ENCODE measurements around the gene ATP2A3.
"Not testable (repeated sequence)": the region's sequence is repeated elsewhere in the genome, so short reads cannot be mapped to it uniquely, and the experiment has no call there.

ATP2A3 gene

DNA sequence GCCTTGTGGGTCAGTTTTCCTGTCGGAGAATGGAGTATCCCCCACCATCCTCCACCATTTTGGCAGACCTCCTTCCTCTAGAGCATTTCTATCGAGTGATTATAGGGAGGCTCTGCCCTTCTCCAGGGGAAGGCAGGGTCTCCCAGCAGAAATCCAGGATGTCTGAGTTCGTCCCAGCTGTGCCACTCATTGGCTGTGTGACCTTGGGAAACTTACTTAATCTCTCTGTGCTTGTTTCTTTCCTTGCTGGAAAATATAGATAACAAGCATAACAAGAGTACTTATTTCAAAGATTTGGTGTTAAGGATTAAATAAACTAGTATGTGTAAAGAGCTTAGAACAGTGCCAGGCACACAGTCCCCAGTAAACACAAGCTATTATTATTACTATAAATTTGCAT lies 14.8 kb downstream of the ATP2A3 start:
- TF ChIP-seq, protein P1, sequence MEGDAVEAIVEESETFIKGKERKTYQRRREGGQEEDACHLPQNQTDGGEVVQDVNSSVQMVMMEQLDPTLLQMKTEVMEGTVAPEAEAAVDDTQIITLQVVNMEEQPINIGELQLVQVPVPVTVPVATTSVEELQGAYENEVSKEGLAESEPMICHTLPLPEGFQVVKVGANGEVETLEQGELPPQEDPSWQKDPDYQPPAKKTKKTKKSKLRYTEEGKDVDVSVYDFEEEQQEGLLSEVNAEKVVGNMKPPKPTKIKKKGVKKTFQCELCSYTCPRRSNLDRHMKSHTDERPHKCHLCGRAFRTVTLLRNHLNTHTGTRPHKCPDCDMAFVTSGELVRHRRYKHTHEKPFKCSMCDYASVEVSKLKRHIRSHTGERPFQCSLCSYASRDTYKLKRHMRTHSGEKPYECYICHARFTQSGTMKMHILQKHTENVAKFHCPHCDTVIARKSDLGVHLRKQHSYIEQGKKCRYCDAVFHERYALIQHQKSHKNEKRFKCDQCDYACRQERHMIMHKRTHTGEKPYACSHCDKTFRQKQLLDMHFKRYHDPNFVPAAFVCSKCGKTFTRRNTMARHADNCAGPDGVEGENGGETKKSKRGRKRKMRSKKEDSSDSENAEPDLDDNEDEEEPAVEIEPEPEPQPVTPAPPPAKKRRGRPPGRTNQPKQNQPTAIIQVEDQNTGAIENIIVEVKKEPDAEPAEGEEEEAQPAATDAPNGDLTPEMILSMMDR (IDR thresholded peaks at IDR 0.05; ENCODE audit: low read length, missing control alignments), result no peak
- no peak for DNase-seq (ENCODE audit: low read depth)
- H3K4me3 ChIP-seq (replicated peaks; ENCODE audit: low read depth, low read length), result no peak overlapping the region

DNA sequence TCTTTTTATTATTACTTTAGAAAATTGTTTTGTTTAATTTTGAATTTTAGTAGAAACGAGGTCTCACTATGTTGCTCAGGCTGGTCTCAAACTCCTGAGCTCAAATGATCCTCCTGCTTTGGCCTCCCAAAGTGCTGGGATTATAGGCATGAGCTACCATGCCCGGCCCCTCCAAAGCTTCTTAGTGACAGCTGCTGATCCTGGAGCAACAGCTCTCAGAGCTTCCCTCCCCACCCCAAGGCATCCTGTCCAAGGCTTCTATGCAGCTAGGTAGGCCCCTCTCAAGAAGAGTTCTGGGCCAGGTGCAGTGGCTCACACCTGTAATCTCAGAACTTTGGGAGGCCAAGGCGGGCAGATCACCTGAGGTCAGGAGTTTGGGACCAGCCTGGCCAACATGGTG lies 15.7 kb downstream of the ATP2A3 start:
- DNase-seq (ENCODE audit: low read depth); H3K4me3 ChIP-seq (replicated peaks; ENCODE audit: low read depth, low read length): not testable (repeated sequence)

DNA sequence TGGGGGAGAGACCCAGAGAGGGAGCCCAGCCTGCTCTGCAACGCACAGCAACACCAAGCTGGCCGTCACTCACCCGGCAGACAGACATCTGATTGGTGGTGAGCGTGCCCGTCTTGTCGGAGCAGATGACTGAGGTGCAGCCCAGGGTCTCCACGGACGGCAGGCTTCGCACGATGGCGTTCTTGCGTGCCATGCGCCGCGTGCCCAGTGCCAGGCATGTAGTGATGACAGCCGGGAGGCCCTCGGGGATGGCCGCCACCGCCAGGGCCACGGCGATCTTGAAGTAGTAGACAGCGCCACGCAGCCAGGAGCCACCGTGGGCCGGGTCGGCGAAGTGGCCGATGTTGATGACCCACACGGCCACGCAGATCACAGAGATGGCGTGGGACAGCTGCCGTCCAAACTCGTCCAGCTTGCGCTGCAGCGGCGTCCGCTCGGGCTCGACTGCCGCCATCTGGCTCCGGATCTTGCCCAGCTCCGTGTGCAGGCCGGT lies 16.9 kb downstream of the ATP2A3 start:
- H3K4me3 ChIP-seq (replicated peaks; ENCODE audit: low read depth, low read length), result no peak overlapping the region
- DNase-seq (ENCODE audit: low read depth), result no peak
- TF ChIP-seq, protein P1 (IDR thresholded peaks at IDR 0.05; ENCODE audit: low read length, missing control alignments), result no peak

DNA sequence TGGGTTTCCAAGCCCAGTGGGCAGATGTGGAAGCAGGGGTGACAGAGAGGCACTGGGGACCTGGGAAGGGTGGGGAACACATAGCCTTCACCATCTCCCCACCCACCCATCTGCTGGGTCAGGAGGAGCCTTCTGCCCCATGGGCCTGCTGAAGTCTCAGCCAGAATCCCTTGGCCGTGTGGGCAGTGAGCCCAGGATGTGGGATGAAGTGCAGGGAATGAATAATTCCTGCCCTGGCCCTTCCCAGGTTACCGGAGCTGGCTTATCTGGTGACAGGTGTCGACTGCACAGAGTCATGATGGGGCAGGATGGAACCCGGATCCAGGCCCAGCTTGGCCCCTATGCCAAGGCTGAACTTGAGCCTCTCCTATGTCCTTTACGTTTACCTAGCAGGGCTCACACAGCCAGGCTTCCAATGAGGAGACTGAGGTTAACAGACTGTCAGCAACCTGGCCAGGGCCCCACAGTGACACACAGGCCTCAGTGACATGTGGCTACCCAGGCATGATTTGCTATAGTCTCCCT lies 17.5 kb downstream of the ATP2A3 start:
- no peak overlapping the region for H3K4me3 ChIP-seq (replicated peaks; ENCODE audit: low read depth, low read length)
- TF ChIP-seq, protein P1 (IDR thresholded peaks at IDR 0.05; ENCODE audit: low read length, missing control alignments), result no peak
- no peak for DNase-seq (ENCODE audit: low read depth)

DNA sequence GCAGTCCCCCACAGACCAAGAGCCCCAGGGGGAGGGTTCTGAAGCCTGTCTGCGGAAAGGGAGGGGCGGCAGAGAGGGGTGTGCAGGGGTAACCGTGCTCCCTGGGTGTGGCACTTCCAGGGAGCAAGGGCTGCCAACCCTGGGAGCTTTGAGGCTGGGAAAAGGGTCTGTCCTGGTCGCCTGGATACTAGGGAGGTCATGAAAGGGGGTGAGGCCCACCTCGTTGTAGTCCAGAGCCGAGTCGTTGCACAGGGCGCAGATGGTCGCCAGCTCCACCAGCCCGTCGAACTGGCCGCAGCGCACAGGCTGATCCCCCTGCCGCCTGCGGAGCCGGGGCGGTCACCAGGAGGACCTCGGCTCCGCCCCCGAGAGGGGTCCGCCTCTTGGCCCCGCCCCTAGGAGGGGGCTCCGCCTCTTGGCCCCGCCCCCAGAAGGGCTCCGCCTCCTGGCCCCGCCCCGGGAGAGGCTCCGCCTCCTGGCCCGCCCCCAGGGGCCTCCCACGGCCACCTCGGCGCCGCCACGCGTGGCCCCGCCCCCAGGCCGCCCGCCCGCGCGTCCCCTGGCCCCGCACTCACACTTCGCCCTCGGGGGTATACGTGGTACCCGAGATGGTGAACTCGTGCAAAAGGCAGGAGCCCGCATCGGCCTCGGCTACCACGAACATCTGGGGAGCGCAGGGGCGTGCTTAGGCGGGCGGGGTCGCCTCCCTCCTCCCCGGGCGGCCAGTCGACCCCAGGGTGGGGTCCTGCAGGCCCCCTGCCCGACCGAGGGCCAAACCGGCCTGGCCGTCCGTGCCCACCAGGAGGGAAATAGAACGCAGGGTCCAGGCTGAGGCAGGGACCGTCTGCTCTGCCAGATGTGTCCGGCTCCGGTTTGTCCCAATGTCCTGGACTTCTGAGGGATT lies 19.5 kb downstream of the ATP2A3 start:
- H3K4me3 ChIP-seq (replicated peaks; ENCODE audit: low read depth, low read length), result peak overlapping the region; percentile 44
- TF ChIP-seq, protein P1 (IDR thresholded peaks at IDR 0.05; ENCODE audit: low read length, missing control alignments), result no peak
- DNase-seq (ENCODE audit: low read depth), result peak; percentile 52

DNA sequence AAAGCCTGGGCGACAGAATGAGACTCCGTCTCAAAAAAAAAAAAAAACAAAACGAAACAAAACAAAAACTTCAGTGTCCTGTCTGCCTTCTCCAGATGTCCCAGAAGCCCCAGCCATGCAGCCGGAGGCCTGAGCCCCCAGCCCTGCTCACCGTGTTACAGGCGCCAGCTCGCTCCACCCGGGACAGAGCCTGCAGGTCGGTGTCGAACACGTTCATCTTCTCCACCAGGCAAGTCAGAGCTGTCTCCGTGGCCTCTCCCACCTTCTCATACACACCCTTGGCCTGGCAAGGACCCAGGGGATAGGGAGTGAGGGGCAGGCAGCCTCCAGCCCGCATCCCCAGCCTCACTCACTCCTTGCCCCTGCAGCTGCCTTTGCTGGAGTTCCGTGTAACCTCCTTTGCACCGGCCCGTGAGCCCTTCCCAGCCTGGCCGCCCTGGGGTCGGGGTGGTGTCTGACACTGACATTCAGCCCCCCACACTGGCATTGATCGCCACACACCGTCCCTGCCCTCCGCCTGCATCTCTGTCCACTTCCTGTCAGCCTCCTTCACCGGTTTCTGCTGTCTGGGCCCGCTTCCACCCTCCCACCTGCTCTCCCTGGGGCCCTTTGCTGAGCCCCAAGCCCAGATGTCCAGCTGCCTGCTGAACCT lies 20.9 kb downstream of the ATP2A3 start:
- DNase-seq (ENCODE audit: low read depth), result no peak
- no peak overlapping the region for H3K4me3 ChIP-seq (replicated peaks; ENCODE audit: low read depth, low read length)
- TF ChIP-seq, protein P1 (IDR thresholded peaks at IDR 0.05; ENCODE audit: low read length, missing control alignments), result no peak

DNA sequence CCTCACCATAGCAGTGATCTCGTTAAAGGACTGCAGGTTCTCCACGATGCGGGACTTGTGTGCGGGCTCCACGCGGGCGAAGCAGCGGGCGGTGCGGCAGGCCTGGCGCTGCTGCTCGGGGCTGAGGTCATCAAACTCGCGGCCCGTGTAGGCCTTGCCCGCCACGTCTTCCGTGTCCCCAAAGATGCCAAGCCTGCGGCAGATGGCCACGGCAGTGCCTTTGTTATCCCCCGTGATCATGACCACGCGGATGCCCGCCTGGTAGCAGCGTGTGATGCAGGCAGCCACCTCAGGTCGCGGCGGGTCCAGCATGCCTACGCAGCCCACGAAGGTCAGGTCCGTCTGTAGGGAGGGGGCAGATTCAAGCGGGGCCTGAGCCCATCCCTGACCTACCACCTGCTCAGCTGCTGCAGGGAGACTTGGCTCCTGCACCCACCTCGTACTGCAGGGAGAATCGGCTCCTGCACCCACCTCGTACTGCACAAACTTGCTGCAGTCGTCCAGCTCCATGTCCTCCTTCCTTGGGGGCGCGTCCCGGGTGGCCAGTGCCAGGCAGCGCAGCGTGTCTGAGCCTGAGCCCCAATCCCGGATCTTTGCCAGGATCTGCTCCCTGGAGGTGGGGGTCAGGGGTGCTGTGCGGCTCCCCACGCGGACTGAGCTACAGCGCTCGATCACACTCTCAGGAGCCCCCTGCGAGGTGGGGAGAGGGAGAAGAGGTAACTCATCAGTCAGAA lies 23.1 kb downstream of the ATP2A3 start:
- TF ChIP-seq, protein P1 (IDR thresholded peaks at IDR 0.05; ENCODE audit: low read length, missing control alignments), result no peak
- no peak overlapping the region for H3K4me3 ChIP-seq (replicated peaks; ENCODE audit: low read depth, low read length)

More for the DNA sequence above, 23.1 kb downstream of the ATP2A3 start:
- no peak for DNase-seq (ENCODE audit: low read depth)
